ENCODE data around the gene XPNPEP1. TPM values are rescaled to one million over a fixed set of nuclear protein-coding genes. Genes with fewer than 3 reads are reported as not detected.

XPNPEP1 gene
- total RNA-seq, 4 donors from 2014 or later: 52.8 to 101 (median 77.6) TPM

GRCh38 chr10:109894516-109894915 is 28.8 kb downstream of the XPNPEP1 start:
- ATAC-seq (ENCODE audit: low FRiP score) (peak; percentile 63), DNase-seq (ENCODE audit: low spot score) (no peak)
- TF ChIP-seq CTCF (IDR thresholded peaks at IDR 0.05): no peak

- no peak for DNase-seq (ENCODE audit: low spot score)
- ATAC-seq (ENCODE audit: low FRiP score): no peak
- TF ChIP-seq CTCF (IDR thresholded peaks at IDR 0.05): no peak
Observed at GRCh38 chr10:109893386-109893785, 29.9 kb downstream of the XPNPEP1 start.

GRCh38 chr10:109892931-109893330 is 30.4 kb downstream of the XPNPEP1 start:
- no peak for DNase-seq (ENCODE audit: low spot score)
- no peak for TF ChIP-seq CTCF (IDR thresholded peaks at IDR 0.05)
- no peak for ATAC-seq (ENCODE audit: low FRiP score)

- TF ChIP-seq CTCF (IDR thresholded peaks at IDR 0.05): no peak
- no peak for ATAC-seq (ENCODE audit: low FRiP score)
- DNase-seq (ENCODE audit: low spot score): no peak
Observed at GRCh38 chr10:109892117-109892516, 31.2 kb downstream of the XPNPEP1 start.

GRCh38 chr10:109891105-109891504 is 32.2 kb downstream of the XPNPEP1 start:
- no peak for TF ChIP-seq CTCF (IDR thresholded peaks at IDR 0.05)
- DNase-seq (ENCODE audit: low spot score): no peak
- no peak for ATAC-seq (ENCODE audit: low FRiP score)

GRCh38 chr10:109889867-109890266 is 33.4 kb downstream of the XPNPEP1 start:
- no peak for TF ChIP-seq CTCF (IDR thresholded peaks at IDR 0.05)
- DNase-seq (ENCODE audit: low spot score): no peak
- peak; percentile 57 for ATAC-seq (ENCODE audit: low FRiP score)

- DNase-seq (ENCODE audit: low spot score): no peak
- no peak for ATAC-seq (ENCODE audit: low FRiP score)
- no peak for TF ChIP-seq CTCF (IDR thresholded peaks at IDR 0.05)
Observed at GRCh38 chr10:109887776-109888175, 35.5 kb downstream of the XPNPEP1 start.
